Stimulated activated naive CD8-positive, alpha-beta T cell treated with anti-CD3 and anti-CD28 coated beads, Interleukin-15, Interleukin-2, amounts not matched to agents 100 U/mL and 50 U/mL, for 24 hours (primary cell): Measurements from ENCODE around the gene S100A8.

ENCODE experiments used
- ATAC-seq: fragments of 150-1000 bp; cut with Tn5 transposase; one replicate; pipeline ENCODE4 v1.10.0; 2021
- DNase-seq: peaks from one replicate; pipeline ENCODE4 v3.0.0; 2021

S100A8 gene

DNA sequence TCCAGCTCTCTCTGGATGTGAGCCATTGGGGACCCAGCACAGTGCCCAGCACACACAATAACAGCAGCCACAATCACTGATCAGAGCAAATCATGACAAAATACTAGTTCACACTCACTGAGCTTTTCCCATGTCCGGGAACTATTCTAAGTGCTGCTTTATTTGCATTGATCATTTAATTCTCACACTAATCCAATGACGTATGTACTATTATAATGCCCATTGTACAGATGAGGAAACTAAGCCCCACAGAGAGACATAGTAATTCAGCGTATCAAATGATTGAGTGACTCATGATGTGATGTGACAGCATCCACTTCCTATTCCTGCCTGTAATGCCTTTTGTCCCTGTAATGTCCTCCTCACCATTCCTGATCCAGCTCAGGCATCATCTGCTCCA lies 1.9 kb upstream of the S100A8 start:
- ATAC-seq (no peak), DNase-seq (no peak)

DNA sequence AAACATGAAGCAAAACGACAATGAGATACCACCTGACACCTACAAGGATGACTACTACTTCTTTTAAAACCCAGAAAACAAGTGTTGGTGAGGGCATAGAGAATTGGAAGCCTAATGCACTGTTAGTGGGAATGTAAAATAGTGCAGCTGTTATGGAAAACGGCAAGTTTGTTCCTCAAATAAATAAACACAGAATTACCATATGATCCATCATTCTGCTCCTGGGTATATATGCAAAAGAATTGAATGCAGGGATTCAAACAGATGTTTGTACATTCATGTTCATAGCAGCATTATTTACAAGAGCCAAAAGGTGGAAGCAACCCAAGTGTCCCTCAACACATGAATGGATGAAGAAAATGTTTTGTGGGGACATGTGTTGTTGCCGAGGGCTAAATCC lies 1.4 kb upstream of the S100A8 start:
- ATAC-seq (no peak), DNase-seq (no peak)

DNA sequence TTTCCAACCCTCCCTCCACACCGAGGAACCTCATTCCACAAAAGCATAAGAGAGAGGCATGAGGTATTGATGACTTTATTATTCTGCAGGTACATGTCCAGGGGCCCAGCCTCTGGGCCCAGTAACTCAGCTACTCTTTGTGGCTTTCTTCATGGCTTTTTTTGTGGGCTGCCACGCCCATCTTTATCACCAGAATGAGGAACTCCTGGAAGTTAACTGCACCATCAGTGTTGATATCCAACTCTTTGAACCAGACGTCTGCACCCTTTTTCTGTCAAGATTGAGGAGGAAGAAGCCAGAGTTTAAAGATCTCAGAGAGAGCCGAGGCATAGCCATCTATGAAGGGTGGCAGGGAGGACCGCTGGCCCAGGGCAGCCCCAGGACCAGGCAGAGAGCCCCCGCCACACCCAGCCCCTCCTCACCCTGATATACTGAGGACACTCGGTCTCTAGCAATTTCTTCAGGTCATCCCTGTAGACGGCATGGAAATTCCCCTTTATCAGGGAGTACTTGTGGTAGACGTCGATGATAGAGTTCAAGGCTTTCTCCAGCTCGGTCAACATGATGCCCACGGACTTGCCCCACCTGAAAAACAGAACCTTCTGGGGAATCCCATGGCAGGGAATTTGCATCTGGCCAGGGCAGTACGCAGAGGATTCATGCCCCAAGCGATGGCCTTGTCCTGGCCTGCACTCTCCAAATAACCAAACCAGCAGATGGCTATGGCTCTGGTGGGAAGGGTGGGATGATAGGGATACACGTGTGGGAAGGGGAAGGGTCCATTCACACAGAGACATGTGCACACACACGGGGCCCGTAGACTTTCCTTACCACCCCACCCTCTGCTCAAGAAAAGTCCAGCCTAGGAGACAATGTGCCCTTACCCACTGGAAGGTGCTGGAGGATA lies 647 bp downstream of the S100A8 start:
- DNase-seq (no peak), ATAC-seq (no peak)

DNA sequence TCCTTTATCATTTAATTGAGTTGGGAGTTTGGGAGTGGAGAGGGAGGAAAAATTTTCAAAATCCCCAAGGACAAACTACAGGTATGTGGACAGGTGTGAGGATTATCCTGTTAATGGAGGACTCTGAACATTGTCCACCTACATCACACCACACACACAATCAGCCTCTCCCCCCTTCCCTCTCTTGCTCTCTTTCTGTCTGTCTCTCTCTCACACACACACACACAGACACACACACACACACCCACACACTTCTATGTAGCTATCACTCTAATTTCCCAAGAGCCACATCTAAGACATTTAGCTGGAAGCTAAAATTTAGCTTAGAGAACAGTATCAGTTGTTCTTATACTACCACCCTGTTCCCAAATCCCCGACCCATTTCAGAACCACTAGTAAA lies 1.5 kb downstream of the S100A8 start:
- DNase-seq: no peak
- ATAC-seq: no peak

DNA sequence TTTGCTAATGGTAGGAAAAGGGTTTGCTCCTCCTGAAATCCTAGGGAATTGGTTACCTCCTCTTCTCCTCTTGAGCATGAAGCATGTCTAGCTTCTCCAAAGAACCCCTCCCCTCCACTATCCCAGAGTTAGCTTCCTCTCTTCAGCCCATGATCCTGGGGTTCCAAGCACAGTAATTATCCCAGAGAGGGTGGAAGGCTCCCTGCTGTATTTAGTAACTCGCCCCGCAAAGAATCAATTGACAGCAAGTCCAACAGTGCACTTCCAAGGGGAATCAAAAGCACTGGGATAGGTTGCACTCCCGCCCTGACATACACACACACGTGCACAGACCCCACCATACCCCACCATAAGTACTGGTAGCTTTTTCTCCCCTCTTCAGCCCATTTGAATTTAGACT lies 3.1 kb downstream of the S100A8 start:
- DNase-seq (no peak), ATAC-seq (no peak)

DNA sequence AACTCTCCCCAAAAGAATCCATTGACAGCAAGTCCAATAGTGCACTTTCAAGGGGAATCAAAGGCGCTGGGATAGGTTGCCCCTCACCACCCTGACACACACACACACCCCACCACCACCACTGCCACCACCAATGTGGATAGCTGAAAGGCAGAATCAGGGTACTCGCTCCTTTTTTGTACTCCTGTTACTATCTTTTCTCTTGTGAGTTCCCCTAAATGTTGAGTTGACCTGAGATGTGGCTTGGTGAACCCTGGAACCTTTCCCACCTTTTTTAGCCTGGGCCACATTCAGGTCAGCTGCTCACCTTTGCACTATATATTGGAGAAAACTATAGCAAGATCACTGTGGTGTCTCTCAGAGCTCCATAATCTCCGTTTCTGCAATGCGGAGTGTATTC lies 3.9 kb downstream of the S100A8 start:
- no peak for DNase-seq
- no peak for ATAC-seq

DNA sequence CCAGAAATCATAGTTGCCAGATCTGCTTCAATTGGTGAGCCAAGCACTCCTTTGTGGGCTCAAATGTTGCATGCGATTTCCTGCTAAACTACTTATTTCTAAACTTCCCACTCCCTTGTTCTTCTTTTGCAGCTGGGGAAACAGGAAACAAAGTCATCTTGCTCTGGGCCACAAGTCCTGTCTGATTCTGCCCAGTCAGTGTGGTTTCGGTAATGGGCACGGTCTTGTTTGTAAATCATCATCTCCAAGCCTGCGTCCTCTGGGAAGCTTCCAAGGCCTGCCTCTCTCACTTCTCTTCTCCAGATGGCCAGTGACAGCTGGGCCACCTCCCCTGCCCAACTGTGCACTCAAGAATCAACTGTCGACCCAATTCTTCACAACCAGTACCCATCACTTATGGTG lies 4.4 kb downstream of the S100A8 start:
- ATAC-seq: no peak
- no peak for DNase-seq

DNA sequence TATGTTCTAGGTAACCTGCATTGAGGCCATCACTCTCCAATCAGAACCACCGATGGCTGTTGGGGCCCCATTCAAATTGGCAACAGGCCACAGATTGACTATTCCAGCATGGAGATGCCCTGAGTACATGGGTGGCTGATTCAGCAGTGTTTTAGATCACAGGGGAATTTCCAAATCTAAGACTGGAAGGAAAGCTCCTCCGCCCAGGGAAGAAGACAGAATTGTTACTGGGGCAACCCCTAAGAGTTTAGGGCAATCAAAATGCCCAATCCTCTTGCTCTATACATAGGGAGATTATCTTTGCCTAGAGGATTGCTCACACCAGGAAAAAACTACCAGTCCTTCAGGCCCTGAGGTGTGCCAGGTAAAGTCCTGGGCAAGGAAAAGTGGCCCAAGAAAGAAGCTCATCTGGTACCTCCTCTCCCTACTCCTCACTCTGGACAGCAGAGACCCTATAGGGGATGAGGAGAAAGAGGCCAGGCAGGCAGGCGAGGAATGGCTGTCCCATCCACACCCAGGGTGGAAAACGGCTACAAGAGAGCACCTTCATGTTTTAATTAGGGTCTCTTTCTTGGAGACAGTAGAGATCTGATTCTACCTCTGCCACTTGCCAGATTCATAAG lies 5.8 kb downstream of the S100A8 start:
- no peak for DNase-seq
- ATAC-seq: no peak

DNA sequence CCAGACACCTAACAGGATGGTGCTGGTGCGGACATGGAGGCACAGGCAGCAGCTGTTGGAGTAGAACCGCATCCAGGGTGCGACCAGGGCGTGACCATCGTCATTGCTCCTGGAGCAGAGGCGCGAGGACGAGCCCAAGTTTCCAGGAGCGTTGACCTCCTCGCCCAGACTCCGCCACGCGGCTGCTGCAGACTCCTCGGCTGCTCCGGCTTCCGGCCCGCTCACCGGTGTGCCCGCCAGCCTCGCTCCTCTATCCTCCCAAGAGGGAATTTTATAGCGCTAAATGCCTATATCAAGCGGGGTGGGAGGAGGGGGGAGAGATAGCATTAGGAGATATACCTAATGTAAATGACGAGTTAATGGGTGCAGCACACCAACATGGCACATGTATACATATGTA lies 10.2 kb downstream of the S100A8 start:
- ATAC-seq (no peak), DNase-seq (no peak)

DNA sequence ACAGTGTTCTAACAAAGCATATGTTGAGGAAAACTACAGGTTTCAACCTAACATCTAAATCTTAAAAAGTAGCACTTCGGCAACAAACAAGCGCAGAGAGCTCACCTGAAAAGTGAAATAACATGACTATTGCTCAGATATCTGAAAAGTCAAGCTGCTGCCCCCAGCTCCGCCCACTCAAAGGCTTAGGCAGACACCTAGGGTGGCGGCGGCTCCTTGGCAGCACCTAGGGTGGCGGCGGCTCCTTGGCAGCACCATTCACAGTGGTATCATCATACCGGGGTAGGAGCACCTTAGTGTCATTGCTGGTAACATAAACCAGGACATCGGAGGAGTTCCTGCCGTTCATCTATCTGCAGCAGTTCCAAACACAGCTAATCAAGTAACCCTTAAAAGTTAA lies 11.3 kb downstream of the S100A8 start:
- DNase-seq (no peak), ATAC-seq (no peak)

DNA sequence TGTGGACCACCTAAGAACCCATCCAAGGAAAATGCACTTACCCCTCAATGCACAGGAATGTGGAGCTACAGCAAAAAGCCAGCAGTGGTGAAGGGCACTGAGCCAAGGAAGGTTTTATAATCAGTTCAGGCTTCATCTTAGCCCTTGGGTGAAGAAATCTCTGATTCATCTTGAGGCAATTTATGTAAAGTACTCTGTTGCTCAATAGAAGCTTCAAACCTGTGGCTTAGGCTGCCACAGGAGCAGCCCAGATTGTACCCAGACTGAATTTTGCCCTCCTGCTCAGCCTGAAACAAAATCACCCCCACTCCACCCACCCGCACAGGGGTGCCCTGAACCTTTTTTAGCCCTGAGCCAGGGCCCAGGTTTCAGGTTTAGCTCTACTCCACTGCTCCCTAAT lies 15.4 kb downstream of the S100A8 start, which contains the start of gene S100A12:
Gene S100A12, minus strand, starts transcription at position 111 of the 400 bp plus-strand sequence. CDS start 1,029 bp downstream, outside the sequence.
- DNase-seq: no peak
- no peak for ATAC-seq

DNA sequence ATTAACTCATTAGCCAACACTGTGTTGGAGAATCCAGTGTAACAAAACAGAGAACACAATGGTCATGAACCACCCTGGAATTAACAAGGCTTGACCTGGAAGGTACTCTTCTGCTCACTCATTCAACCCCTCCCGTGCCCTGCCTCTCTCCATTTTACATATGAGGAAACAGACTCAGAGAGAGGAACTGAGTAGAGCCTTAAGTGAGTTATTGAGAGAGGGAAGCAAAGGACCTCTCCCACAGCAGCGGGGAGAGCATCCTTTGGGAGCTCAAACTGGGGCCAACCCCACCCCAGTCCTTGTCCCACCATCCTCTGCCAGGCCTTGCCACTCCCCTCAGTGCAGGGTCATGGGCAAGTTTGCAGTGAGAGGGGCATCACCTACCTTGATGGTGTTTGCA lies 16.8 kb downstream of the S100A8 start:
- no peak for DNase-seq
- ATAC-seq: no peak

DNA sequence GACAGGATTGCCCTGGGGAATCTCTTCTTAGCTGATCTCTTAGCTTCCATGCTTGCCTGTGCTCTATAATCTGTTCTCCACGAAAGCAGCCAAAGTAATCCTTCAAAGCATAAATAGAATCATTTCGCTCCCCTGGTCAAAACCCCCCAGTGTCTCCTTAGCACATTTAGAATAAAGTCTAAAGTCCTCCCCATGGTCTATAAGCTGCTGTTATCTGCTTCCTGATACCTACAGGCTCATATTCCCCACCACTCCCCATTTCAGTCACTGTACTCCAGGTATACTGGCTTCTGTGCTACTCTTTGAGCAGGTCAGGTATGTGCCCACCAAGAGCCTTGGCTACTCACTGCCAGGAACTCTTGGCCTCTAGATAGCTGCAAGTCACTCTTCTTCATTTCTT lies 18.3 kb downstream of the S100A8 start:
- ATAC-seq (no peak), DNase-seq (no peak)

DNA sequence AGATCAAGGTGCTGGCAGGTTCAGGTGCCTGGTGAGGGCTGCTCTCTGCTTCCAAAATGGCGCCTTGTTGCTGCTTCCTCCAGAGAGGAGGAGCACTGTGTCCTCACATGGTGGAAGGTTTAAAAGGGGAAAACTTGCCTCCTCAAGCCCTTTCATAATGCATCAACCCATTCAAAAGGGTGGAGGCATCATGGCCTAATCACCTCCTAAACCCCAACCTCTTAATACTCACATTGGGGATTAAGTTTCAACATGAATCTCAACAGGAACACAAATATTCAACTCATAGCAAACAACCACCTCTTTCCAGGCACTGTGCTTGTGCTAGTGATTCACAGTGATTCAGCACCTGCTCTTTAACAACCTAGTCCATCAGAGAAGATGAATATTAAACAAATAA lies 19.6 kb downstream of the S100A8 start:
- ATAC-seq (no peak), DNase-seq (no peak)

DNA sequence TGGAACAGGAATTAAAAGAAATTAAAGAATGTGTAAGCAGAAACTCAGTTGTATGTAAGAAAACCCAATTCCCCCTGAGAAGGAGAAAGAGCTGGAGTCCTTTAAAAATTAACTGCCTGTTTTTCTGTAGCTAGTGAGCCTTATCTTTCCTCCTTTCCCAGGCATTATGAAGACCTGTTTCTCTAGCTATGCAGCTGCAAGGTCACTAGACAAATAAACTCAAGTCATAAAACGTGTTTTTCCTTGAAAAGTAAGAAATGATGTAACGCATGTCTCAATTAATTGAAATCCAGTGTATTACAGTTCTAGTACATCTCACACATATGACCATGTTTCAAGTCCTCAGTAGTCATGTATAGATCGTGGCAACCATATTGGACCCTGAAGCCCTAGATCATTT lies 20.7 kb downstream of the S100A8 start:
- ATAC-seq (no peak), DNase-seq (no peak)

DNA sequence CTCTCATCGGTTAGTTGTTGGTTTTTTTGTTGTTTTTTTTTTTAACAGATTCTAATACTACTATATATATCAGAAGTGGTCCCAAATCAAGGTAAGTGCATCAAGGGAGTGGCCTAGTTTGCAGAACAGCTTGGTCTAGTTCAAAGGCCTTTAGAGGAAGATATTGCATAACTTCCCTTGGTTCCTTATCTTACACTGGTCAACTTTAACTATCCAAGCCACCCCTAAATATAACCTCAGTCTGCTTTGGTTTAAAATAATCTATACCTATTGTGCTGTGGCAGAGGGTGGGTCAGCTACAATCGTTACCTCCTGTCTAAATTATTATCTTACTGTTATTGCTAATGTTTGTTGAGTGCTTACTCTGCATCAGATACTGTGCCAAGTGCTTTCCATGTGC lies 22.4 kb downstream of the S100A8 start:
- DNase-seq (no peak), ATAC-seq (no peak)

DNA sequence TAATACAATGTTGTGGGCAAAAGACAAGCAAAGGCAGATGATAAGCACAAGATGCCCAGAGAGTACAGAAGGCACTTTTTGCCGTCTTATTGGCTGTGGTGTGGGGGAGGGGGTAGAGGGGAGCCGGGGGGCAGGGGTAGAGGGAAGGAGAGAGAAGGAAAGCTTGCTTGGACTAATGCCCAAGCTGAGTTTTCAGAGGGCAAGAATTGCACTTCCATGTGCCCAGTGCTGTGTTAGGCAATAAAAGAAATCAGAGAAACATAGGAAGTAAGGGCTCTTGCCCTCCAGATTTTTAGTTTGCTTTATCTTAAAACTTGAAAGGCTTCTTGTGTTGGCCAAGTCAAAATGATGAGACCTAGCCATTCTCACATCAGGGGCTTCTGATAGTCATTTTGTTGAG lies 23.8 kb downstream of the S100A8 start:
- ATAC-seq (no peak), DNase-seq (no peak)

DNA sequence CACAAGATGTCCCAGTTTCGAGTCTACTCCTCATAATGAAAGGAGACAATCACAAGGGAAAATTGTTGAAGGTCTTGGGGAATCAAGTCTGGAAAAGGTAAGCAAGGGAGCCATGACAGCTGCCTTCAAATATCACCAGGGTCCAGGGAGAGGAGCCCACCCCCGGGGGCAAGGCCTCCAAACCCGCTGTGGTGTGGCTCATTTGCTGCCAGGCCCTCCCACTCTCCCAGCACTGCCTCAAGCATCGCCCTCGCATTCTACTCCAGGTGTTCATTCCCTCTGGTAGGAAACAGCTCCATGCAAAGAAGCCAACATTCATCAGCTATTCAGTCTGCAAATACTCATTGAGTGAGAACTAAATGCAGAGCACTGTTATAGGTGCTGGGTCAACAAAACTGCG lies 24.6 kb downstream of the S100A8 start:
- ATAC-seq: no peak
- no peak for DNase-seq

DNA sequence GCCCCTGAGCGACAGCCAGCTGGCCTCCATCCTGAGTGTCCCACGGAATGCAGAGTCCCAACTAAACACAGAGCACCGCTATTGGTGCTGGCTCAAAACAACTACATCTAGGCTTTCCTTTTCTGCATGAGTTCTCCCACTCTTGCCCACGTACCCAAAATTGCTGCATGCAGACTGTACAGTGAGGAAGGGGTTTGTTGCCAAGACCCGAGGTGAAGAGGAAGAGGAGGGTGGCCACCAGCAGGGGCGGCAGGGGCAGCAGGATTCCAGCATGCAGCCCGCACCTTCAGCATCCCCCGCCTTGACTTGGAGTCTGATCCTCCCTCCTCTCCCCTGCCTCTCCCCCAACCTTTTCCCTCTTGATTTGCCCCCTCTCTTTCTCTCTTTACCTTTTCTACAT lies 25.2 kb downstream of the S100A8 start:
- no peak for DNase-seq
- no peak for ATAC-seq

DNA sequence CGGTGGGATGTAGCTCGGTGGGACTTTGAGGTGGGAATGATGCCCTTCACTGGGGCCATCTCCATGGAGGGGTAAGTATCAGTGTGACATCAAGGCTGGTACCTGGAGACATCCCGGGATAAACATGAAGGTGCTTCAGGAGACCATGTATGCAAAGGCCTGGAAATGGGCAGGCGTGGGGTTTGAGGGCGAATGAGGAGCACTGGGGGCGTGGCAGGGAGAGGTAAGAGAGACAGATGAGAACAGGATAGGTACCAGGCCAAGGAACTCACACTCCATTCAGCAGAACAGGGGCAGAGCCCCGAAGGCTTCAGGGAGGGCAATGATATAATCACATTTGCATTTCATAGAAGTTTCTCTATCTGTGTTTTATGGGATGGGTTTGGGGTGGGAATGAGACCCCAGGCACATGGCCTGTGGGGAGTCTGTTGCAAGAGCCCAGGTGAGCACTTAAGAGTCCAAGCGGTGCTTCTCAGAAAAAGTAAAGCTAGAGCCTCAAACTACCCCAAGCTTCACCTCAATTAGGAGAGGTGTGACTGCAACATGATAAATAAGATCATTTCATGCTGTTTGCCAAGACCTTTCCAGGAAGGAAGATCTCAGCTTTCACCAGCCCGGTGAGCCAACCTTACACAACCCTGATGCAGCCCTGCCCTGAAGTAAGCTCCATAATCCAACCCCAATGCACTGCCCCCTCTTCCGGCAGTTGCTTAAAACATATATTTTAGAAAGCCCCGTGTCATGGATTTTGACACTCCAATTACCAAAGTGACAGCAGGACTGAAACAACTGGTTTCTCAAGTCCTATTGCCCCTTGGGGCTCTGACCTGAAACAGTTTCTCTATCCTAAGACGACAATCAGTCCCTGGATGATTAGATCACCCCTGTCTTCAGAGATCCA lies 25.9 kb downstream of the S100A8 start:
- ATAC-seq (no peak), DNase-seq (no peak)

DNA sequence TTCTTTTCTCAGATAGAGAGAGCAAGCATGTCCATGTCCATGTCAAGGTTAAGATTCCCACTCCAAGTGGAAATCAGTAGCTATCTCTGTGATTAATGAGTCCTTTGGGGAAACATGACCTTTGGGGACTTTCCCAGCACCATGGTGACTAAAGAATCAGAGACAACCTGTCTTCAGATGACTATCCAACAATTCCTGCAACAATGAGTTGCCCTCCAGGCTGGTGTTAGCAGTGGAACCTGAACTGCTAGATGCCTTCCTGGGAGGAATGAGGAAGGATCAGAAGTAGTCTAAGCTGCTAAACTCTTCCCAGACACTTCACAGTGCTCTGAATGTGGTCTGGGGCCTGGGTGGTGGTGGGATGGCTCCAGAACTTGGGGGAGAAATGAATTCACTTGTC lies 26.7 kb downstream of the S100A8 start:
- DNase-seq (no peak), ATAC-seq (no peak)

DNA sequence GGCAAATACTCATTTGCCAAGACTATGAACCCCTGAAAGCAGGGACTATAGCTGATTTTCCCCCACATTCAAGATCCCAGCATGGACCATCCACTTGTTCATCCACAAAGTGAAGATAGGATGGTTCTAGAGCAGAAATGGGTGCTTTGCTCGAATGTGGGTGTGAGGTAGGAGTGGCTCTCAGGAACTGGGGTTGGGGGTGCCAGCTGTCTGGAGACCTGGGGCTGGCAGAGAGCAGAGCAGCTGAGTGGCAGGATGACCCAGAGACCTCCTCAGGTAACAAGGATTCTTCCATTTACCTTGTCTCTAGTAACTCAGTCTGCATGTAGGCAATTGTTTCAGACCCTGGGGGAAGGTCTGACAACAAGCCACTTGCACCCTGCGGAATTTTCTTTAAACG lies 27.2 kb downstream of the S100A8 start:
- no peak for DNase-seq
- ATAC-seq: no peak
